Subcutaneous adipose tissue (tissue), 4 donors: ENCODE data around the gene CCNDBP1. TPM values are rescaled to one million over a fixed set of nuclear protein-coding genes. Genes with fewer than 3 reads are reported as not detected.

Source experiments
- CTCF ChIP-seq: fragments of 450-650 bp; IDR thresholded peaks from one replicate; pipeline ENCODE4 v1.5.1; 2016; ENCODE audit warnings: low read depth, mild to moderate bottlenecking, control low read depth, antibody characterized with exemption, moderate library complexity
- total RNA-seq, 4 donors: library from RNA; depleted of rRNA; stranded (reverse); fragments of >200 nt; gene quantifications; one replicate each; pipeline ENCODE4 v1.1.0, GENCODE V29; 2016

CCNDBP1 gene
- total RNA-seq, 4 donors from 2014 or later: 121 to 201 (median 130) TPM

GRCh38 chr15:43204016-43204901 lies 19.1 kb downstream of the CCNDBP1 start:
- no peak for TF ChIP-seq CTCF

GRCh38 chr15:43206054-43206453 lies 20.9 kb downstream of the CCNDBP1 start:
- no peak for TF ChIP-seq CTCF

- no peak for TF ChIP-seq CTCF
Observed at GRCh38 chr15:43207024-43207423, 21.8 kb downstream of the CCNDBP1 start.

- no peak for TF ChIP-seq CTCF
Observed at GRCh38 chr15:43208052-43209002, 23.1 kb downstream of the CCNDBP1 start.

- TF ChIP-seq CTCF: no peak
Observed at GRCh38 chr15:43209059-43209824, 24.0 kb downstream of the CCNDBP1 start.

GRCh38 chr15:43210172-43210745 lies 25.1 kb downstream of the CCNDBP1 start:
- no peak for TF ChIP-seq CTCF
